ENCODE results near the gene CADM3.
A peak's percentile ranks its signal among the peaks of the same experiment; 100 is the strongest.

The CADM3 gene

DNA sequence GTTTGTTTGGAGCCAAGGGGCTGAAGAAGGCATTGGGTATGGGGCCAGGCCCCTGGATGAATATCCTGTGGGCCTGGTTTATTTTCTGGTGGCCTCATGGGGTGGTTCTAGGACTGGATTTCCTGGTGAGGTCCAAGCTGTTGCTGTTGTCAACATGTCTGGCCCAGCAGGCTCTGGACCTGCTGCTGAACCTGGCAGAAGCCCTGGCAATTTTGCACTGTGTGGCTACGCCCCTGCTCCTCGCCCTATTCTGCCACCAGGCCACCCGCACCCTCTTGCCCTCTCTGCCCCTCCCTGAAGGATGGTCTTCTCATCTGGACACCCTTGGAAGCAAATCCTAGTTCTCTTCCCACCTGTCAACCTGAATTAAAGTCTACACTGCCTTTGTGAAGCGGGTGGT lies 34.7 kb downstream of the CADM3 start:
- no peaks in the 10 kb centered on the region for H3K9me3 ChIP-seq
- DNase-seq = no peak
- no peaks in the 10 kb centered on the region for H3K36me3 ChIP-seq
- TF ChIP-seq, protein P1, sequence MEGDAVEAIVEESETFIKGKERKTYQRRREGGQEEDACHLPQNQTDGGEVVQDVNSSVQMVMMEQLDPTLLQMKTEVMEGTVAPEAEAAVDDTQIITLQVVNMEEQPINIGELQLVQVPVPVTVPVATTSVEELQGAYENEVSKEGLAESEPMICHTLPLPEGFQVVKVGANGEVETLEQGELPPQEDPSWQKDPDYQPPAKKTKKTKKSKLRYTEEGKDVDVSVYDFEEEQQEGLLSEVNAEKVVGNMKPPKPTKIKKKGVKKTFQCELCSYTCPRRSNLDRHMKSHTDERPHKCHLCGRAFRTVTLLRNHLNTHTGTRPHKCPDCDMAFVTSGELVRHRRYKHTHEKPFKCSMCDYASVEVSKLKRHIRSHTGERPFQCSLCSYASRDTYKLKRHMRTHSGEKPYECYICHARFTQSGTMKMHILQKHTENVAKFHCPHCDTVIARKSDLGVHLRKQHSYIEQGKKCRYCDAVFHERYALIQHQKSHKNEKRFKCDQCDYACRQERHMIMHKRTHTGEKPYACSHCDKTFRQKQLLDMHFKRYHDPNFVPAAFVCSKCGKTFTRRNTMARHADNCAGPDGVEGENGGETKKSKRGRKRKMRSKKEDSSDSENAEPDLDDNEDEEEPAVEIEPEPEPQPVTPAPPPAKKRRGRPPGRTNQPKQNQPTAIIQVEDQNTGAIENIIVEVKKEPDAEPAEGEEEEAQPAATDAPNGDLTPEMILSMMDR (IDR thresholded peaks at IDR 0.05; ENCODE audit: low read depth, low read length) = no peak
- H3K27me3 ChIP-seq = no peaks in the 10 kb centered on the region; the same call in 1 of the 2 replicates
- no peak overlapping the region for H3K4me3 ChIP-seq (ENCODE audit: low read depth, low read length)
- no peaks in the 10 kb centered on the region for H3K4me1 ChIP-seq

DNA sequence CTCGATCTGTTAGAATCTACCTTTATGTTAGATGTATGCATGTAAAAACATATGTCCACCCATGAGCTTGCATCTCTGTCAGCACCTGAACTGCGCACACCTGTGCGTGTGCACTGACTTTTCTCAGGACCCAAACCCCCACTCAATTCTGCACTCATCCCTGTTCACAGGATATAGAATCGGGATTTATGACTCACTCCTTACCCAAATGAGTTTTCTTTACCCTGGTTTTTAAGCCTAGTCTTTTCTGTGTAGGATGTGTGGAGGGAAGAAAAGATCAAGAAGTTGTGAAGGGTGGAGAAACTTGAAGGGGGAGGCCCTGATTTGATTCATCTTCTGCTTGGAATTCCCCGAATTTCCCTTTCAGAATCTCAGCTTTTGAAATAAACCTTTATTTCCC lies 35.7 kb downstream of the CADM3 start:
- Histone ChIP-seq H3K4me3 (ENCODE audit: low read depth, low read length) (no peak overlapping the region), H3K27me3 (no peaks in the 10 kb centered on the region; the same call in 1 of the 2 replicates), H3K9me3 (no peaks in the 10 kb centered on the region), H3K36me3 (no peaks in the 10 kb centered on the region), H3K4me1 (no peaks in the 10 kb centered on the region)
- TF ChIP-seq, protein P1 (IDR thresholded peaks at IDR 0.05; ENCODE audit: low read depth, low read length) = no peak
- DNase-seq = no peak

DNA sequence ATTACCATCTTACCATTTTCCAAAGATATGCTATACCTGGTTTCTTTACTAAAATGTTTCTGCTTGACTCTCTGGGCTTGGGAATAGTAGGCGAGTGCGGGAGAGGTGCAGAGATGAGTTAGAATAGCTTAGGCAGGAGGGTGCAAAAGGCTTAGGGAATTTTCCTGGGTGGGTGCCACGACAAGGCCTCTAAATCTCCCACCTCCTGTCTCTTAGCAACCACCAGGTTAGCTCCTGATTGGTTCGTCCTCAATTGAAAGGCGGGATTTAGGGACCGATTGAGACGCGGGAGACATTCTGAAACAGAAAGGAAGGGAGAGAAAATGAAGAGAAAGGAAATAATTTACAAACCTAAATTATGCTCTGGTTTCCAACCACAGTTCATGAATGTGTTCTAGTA lies 36.4 kb downstream of the CADM3 start:
- DNase-seq = no peak
- TF ChIP-seq, protein P1 (IDR thresholded peaks at IDR 0.05; ENCODE audit: low read depth, low read length) = no peak
- Histone ChIP-seq H3K36me3 (no peaks in the 10 kb centered on the region), H3K27me3 (no peaks in the 10 kb centered on the region; the same call in 1 of the 2 replicates), H3K4me1 (no peaks in the 10 kb centered on the region), H3K4me3 (ENCODE audit: low read depth, low read length) (no peak overlapping the region), H3K9me3 (no peaks in the 10 kb centered on the region)

DNA sequence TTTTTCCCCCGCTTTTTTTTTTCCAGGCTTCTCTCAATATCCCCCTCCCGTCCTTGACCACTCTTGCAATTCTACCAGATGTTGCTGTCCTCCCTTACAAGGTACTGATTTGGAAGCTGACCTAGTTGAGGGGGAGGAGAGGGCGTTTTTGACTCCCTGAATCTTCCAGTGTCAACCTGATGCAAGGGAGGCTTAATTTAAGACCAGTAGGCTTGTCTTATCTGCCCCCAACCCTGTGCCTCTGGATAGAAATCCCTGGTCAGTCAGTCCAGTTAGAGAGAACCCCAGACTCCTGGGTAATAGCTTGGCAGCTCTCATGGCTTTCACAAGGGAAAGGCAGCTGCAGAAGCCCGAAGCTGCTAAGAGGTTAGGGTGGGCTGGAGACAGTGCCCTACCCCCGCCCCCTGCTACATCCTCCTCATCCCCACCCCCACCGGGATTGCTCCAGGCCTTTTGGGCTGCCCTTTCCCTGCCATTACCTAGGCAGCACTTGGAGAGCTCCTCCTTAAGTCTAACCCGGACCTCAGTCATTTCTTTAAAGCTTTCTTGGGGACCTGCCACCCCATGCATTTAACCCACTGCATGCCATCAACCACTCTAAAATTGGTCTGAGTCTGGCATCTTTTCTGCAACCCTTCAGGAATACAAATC lies 36.9 kb downstream of the CADM3 start:
- Histone ChIP-seq H3K4me1 (no peaks in the 10 kb centered on the region), H3K4me3 (ENCODE audit: low read depth, low read length) (no peak overlapping the region), H3K36me3 (no peaks in the 10 kb centered on the region), H3K27me3 (no peaks in the 10 kb centered on the region; the same call in 1 of the 2 replicates), H3K9me3 (no peaks in the 10 kb centered on the region)
- TF ChIP-seq, protein P1 (IDR thresholded peaks at IDR 0.05; ENCODE audit: low read depth, low read length) = no peak
- DNase-seq = no peak

DNA sequence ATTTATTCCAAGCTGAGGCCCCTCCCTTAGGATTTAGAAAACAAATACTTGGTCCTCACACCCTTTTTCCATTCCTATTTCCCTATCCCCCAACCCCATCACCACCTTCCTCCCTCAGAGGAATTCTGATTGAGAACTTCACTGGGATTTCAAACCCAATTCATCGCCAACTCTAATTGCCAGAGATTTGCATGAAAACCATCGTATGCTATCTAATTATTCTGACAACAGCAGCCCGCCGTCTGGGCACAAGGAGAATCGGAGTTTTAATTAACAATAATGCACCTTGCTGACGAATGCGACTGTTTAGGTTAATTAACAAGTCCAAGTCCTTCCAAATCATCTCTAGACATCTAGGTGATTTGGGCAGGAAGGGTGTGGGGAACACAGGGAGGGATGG lies 37.6 kb downstream of the CADM3 start:
- Histone ChIP-seq H3K4me1 (no peaks in the 10 kb centered on the region), H3K27me3 (no peaks in the 10 kb centered on the region; the same call in 1 of the 2 replicates), H3K4me3 (ENCODE audit: low read depth, low read length) (no peak overlapping the region), H3K9me3 (no peaks in the 10 kb centered on the region), H3K36me3 (no peaks in the 10 kb centered on the region)
- no peak for DNase-seq
- TF ChIP-seq, protein P1 (IDR thresholded peaks at IDR 0.05; ENCODE audit: low read depth, low read length) = no peak

DNA sequence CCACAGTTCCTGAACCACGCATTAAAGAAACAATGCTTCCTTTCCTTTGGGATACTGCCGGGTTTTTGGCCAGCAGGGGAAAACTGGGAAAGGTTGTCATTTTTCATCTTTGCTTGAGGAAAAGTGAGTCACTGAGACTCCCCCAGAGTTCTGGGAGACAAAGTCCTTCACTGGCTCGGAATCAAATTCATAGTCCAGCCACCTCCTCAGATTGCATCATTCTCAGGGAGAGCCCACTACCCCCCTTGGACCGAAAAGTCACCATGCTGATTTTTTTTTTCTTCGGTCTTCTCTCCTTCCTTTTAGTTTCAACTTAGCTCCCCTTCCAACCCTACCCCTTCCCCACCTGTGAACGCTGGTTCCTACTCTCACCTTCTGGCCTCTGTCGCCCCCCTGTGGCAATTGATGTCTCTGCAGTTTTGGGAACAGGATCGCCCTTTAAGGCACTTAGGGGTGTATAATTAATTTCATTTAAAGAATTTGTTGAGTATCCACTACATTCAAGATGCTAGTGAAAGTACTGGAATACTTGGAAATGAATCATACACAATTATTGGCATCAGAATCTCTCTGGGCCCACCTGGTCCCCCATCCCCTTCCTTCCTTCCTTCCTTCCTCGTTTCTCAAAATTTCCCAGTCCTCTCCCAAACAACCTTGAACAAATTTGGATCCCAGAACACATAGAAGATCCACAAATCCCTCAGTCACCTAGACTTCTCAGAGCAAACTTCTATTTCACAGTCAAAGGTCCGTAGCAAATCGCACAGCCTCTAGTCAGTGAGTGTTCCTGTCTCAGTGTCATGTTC lies 40.1 kb downstream of the CADM3 start:
- Histone ChIP-seq H3K36me3 (no peaks in the 10 kb centered on the region), H3K9me3 (no peaks in the 10 kb centered on the region), H3K4me1 (no peaks in the 10 kb centered on the region), H3K4me3 (ENCODE audit: low read depth, low read length) (no peak overlapping the region), H3K27me3 (no peaks in the 10 kb centered on the region)
- DNase-seq = peak; percentile 44
- TF ChIP-seq, protein P1 (IDR thresholded peaks at IDR 0.05; ENCODE audit: low read depth, low read length) = peak; percentile 93
